Neuronal stem cell (in vitro differentiated cells): ENCODE results near the gene MON1A.

ENCODE experiments used
- DNase-seq: peaks from one replicate; pipeline ENCODE4 v3.0.0-alpha.2; 2013; ENCODE audit warnings: low spot score
- H2AFZ ChIP-seq: one replicate; pipeline ENCODE4 v1.6.1; 2013; ENCODE audit warnings: mild to moderate bottlenecking, low read length, inconsistent platforms
- H2AK5ac ChIP-seq: 2 replicates; pipeline ENCODE4 v1.6.1; 2013; ENCODE audit warnings: low read depth, mild to moderate bottlenecking, inconsistent platforms, low read length, moderate library complexity, mixed read lengths
- H2BK120ac ChIP-seq: 2 replicates; pipeline ENCODE4 v1.6.1; 2013; ENCODE audit warnings: low read depth, mild to moderate bottlenecking, inconsistent platforms, low read length, moderate library complexity, mixed read lengths
- H2BK12ac ChIP-seq: one replicate; pipeline ENCODE4 v1.6.1; 2013; ENCODE audit warnings: low read length, inconsistent platforms
- H2BK15ac ChIP-seq: 2 replicates; pipeline ENCODE4 v1.6.1; 2013; ENCODE audit warnings: mild to moderate bottlenecking, low read length, inconsistent platforms, mixed read lengths
- H2BK5ac ChIP-seq: one replicate; pipeline ENCODE4 v1.6.1; 2013; ENCODE audit warnings: inconsistent platforms, mild to moderate bottlenecking, low read length, moderate library complexity
- H3K14ac ChIP-seq: one replicate; pipeline ENCODE4 v1.6.1; 2013; ENCODE audit warnings: low read length, inconsistent platforms
- H3K18ac ChIP-seq: 2 replicates; pipeline ENCODE4 v1.6.1; 2013; ENCODE audit warnings: low read length, inconsistent platforms
- H3K23ac ChIP-seq: 2 replicates; pipeline ENCODE4 v1.6.1; 2013; ENCODE audit warnings: low read depth, mild to moderate bottlenecking, mixed read lengths, low read length, inconsistent platforms; ENCODE audit not compliant: poor library complexity
- H3K27ac ChIP-seq: replicated peaks from 3 replicates; pipeline ENCODE4 v1.5.1; 2013; ENCODE audit warnings: low read length, inconsistent platforms
- H3K27me3 ChIP-seq, 3 experiments: 2 replicates each; pipeline ENCODE4 v1.6.1; 2013; ENCODE audit warnings: low read length in 3 of 3, mild to moderate bottlenecking in 2 of 3, inconsistent platforms in 1 of 3, low read depth in 1 of 3, mixed read lengths in 1 of 3, moderate library complexity in 1 of 3; ENCODE audit not compliant: control insufficient read depth in 3 of 3, insufficient read depth in 3 of 3
- H3K36me3 ChIP-seq, 2 donors: replicated peaks in 1 of 2; 2 replicates each; pipeline ENCODE4 v1.6.1; 2013; ENCODE audit warnings: low read length in 2 of 2; ENCODE audit not compliant: control insufficient read depth in 2 of 2, insufficient read depth in 2 of 2
- H3K4ac ChIP-seq: 2 replicates; pipeline ENCODE4 v1.6.1; 2013; ENCODE audit warnings: inconsistent platforms, mild to moderate bottlenecking, low read length, moderate library complexity
- H3K4me1 ChIP-seq, 2 donors: 1 replicate in 1 of 2; 2 replicates in 1 of 2; pipeline ENCODE4 v1.6.1; 2013; ENCODE audit warnings: low read length in 2 of 2, low read depth in 1 of 2; ENCODE audit not compliant: control insufficient read depth in 2 of 2, insufficient read depth in 1 of 2
- H3K4me2 ChIP-seq: one replicate; pipeline ENCODE4 v1.6.1; 2013; ENCODE audit warnings: mild to moderate bottlenecking, low read length, inconsistent platforms; ENCODE audit not compliant: insufficient read depth, poor library complexity, severe bottlenecking
- H3K4me3 ChIP-seq, 2 donors: 2 replicates each; pipeline ENCODE4 v1.5.1; 2013; ENCODE audit warnings: low read length in 2 of 2, mild to moderate bottlenecking in 2 of 2, inconsistent platforms in 1 of 2, moderate library complexity in 1 of 2
- H3K79me1 ChIP-seq: one replicate; pipeline ENCODE4 v1.6.1; 2013; ENCODE audit warnings: low read depth, mild to moderate bottlenecking, inconsistent platforms, low read length, moderate library complexity
- H3K9ac ChIP-seq: one replicate; pipeline ENCODE4 v1.6.1; 2013; ENCODE audit warnings: mild to moderate bottlenecking, low read depth, low read length, inconsistent platforms; ENCODE audit not compliant: poor library complexity
- H3K9me3 ChIP-seq, 2 donors: replicated peaks in 1 of 2; 2 replicates each; pipeline versions ENCODE3 to v1.6.1; 2013; ENCODE audit warnings: low read length in 2 of 2, mild to moderate bottlenecking in 2 of 2, inconsistent platforms in 1 of 2, low read depth in 1 of 2, mixed read lengths in 1 of 2, moderate library complexity in 1 of 2; ENCODE audit not compliant: control insufficient read depth in 2 of 2, insufficient read depth in 1 of 2
- H4K8ac ChIP-seq: one replicate; pipeline ENCODE4 v1.6.1; 2013; ENCODE audit warnings: low read depth, mild to moderate bottlenecking, inconsistent platforms, low read length, moderate library complexity
- H4K91ac ChIP-seq: one replicate; pipeline ENCODE4 v1.6.1; 2013; ENCODE audit warnings: low read length, low read depth, mild to moderate bottlenecking, inconsistent platforms; ENCODE audit not compliant: poor library complexity
- WGBS, 2 donors: extraction: QIAGEN DNeasy Blood & Tissue Kit; methylation state at CpG; one replicate each; pipeline ENCODE4 v1.1.7; 2013; ENCODE audit warnings: missing lambda C conversion rate in 2 of 2, mixed read lengths in 1 of 2; ENCODE audit not compliant: insufficient read length in 2 of 2, insufficient replicate concordance in 1 of 2; ENCODE audit errors: extremely low coverage in 2 of 2; 5-methylcytosine and 5-hydroxymethylcytosine counted together

Gene MON1A

GRCh38 chr3:49867871-49868321, 61.7 kb downstream of the MON1A start:
- Histone ChIP-seq H2BK15ac (no peak overlapping the region), H4K8ac (no peak overlapping the region), H3K4ac (no peak overlapping the region), H3K27ac (no peak overlapping the region), H2BK5ac (no peak overlapping the region), H3K4me1 (peaks cover 33 to 61% of the 10 kb centered on the region in 2 donors), H4K91ac (no peak overlapping the region), H3K79me1 (peaks cover 5% of the 10 kb centered on the region), H3K27me3 (peaks cover 0 to 3% (median 0%) of the 10 kb centered on the region in 3 experiments), H3K36me3 (no peaks in the 10 kb centered on the region), H2AFZ (no peak overlapping the region), H2AK5ac (no peak overlapping the region), H2BK12ac (no peak overlapping the region), H2BK120ac (no peak overlapping the region), H3K4me2 (peak overlapping the region; percentile 93), H3K18ac (no peak overlapping the region), H3K9me3 (no peaks in the 10 kb centered on the region), H3K4me3 (peak overlapping the region in 1 of 2 donors; percentile 64), H3K14ac (no peak overlapping the region), H3K23ac (no peak overlapping the region), H3K9ac (no peak overlapping the region)
- DNase-seq, result peak; percentile 70
- WGBS, 2 donors, result no CpG with 5 or more reads among the region's 7 CpGs

DNA sequence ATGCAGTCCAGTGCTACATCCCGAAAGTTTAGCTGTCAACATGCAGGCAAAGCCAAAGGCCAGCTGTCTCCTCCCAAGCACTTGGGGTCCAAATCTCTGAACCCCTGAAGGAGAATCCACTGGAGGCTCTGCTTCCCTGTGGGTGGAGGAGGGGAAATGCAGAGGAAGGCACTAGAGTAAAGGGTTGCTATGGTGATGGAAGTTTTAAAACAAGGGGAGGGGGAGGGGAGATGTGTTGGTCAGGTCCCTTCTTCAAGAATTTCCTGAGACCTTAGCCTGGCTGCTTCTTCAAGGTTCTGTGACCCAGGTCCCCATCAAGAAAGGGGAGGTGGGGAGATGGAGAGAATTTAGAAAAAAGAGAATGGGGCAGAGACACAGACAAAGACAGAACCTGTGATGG, 62.2 kb downstream of the MON1A start:
- peaks cover 0 to 3% (median 0%) of the 10 kb centered on the region in 3 experiments for H3K27me3 ChIP-seq
- no peak overlapping the region for H4K91ac ChIP-seq
- H2BK15ac ChIP-seq, result no peak overlapping the region
- no peak overlapping the region for H4K8ac ChIP-seq
- H3K4ac ChIP-seq, result no peak overlapping the region
- DNase-seq, result no peak
- no peak overlapping the region for H3K9ac ChIP-seq
- WGBS, 2 donors, result no CpG with 5 or more reads among the region's 1 CpG
- no peaks in the 10 kb centered on the region for H3K36me3 ChIP-seq
- H2BK120ac ChIP-seq, result no peak overlapping the region
- peak overlapping the region in 1 of 2 donors; percentile 64 for H3K4me3 ChIP-seq
- no peaks in the 10 kb centered on the region for H3K9me3 ChIP-seq
- peaks cover 33 to 56% of the 10 kb centered on the region in 2 donors for H3K4me1 ChIP-seq
- H2AK5ac ChIP-seq, result no peak overlapping the region
- H3K79me1 ChIP-seq, result peaks cover 5% of the 10 kb centered on the region
- no peak overlapping the region for H3K14ac ChIP-seq
- H3K18ac ChIP-seq, result no peak overlapping the region
- no peak overlapping the region for H2BK12ac ChIP-seq
- no peak overlapping the region for H3K23ac ChIP-seq
- H2BK5ac ChIP-seq, result no peak overlapping the region
- no peak overlapping the region for H3K4me2 ChIP-seq
- no peak overlapping the region for H2AFZ ChIP-seq
- H3K27ac ChIP-seq, result no peak overlapping the region

GRCh38 chr3:49865198-49865784, 64.3 kb downstream of the MON1A start:
- Histone ChIP-seq H3K18ac (no peak overlapping the region), H3K4me3 (no peak overlapping the region), H3K9me3 (no peaks in the 10 kb centered on the region), H2BK15ac (no peak overlapping the region), H4K91ac (peak overlapping the region; percentile 69), H3K27ac (no peak overlapping the region), H3K79me1 (peaks cover 9% of the 10 kb centered on the region), H3K9ac (no peak overlapping the region), H2BK12ac (no peak overlapping the region), H4K8ac (no peak overlapping the region), H2BK5ac (no peak overlapping the region), H3K4me2 (no peak overlapping the region), H3K4me1 (peaks cover 25 to 38% of the 10 kb centered on the region in 2 donors), H3K14ac (peak overlapping the region; percentile 50), H3K27me3 (peaks cover 0 to 2% (median 0%) of the 10 kb centered on the region in 3 experiments), H3K23ac (peak overlapping the region; percentile 71), H3K4ac (no peak overlapping the region), H2BK120ac (no peak overlapping the region), H3K36me3 (peaks cover 3 to 17% of the 10 kb centered on the region in 2 donors), H2AFZ (no peak overlapping the region), H2AK5ac (no peak overlapping the region)
- no CpG with 5 or more reads among the region's 7 CpGs for WGBS, 2 donors
- DNase-seq, result no peak

- H3K4ac ChIP-seq, result no peak overlapping the region
- no peak overlapping the region for H3K9ac ChIP-seq
- DNase-seq, result no peak
- no peak overlapping the region for H2BK12ac ChIP-seq
- peaks cover 22 to 33% of the 10 kb centered on the region in 2 donors for H3K4me1 ChIP-seq
- H4K91ac ChIP-seq, result no peak overlapping the region
- peaks cover 9% of the 10 kb centered on the region for H3K79me1 ChIP-seq
- no peak overlapping the region for H4K8ac ChIP-seq
- no peak overlapping the region for H3K23ac ChIP-seq
- H3K4me2 ChIP-seq, result no peak overlapping the region
- no peak overlapping the region for H2AK5ac ChIP-seq
- H3K36me3 ChIP-seq, result peaks cover 6 to 25% of the 10 kb centered on the region in 2 donors
- no peaks in the 10 kb centered on the region for H3K9me3 ChIP-seq
- H2BK120ac ChIP-seq, result no peak overlapping the region
- H3K27me3 ChIP-seq, result no peaks in the 10 kb centered on the region
- no CpG with 5 or more reads among the region's 5 CpGs for WGBS, 2 donors
- no peak overlapping the region for H2BK5ac ChIP-seq
- H3K27ac ChIP-seq, result no peak overlapping the region
- H3K14ac ChIP-seq, result no peak overlapping the region
- no peak overlapping the region for H3K18ac ChIP-seq
- H3K4me3 ChIP-seq, result no peak overlapping the region
- H2AFZ ChIP-seq, result no peak overlapping the region
- no peak overlapping the region for H2BK15ac ChIP-seq
These were observed 65.1 kb downstream of the MON1A start for GRCh38 chr3:49864505-49864904.
